GM23338 (cell line): ENCODE data around the gene SH3GL3. TPM values are rescaled to one million over a fixed set of nuclear protein-coding genes. Genes with fewer than 3 reads are reported as not detected.

ENCODE experiments used
- ATAC-seq: fragments of 200-7000 bp; cut with Tn5 transposase; 3 replicates; pipeline ENCODE4 v1.9.1; 2020
- DNase-seq: peaks from one replicate; pipeline ENCODE4 v3.0.0-alpha.2; 2015; ENCODE audit warnings: low spot score
- H2AFZ ChIP-seq: fragments of 200-600 bp; sonication (generic); 2 replicates; pipeline ENCODE4 v1.8.0; 2016; ENCODE audit warnings: antibody characterized with exemption, mild to moderate bottlenecking, moderate library complexity
- H3F3A ChIP-seq: fragments of 200-600 bp; sonication (generic); replicated peaks from 2 replicates; pipeline ENCODE4 v1.8.0; 2017; ENCODE audit warnings: antibody characterized with exemption, mixed run types, low read depth
- H3K27ac ChIP-seq: fragments of 200-600 bp; sonication (generic); 2 replicates; pipeline ENCODE4 v1.6.1; 2016; ENCODE audit warnings: low read depth
- H3K27me3 ChIP-seq: fragments of 200-600 bp; sonication (generic); 2 replicates; pipeline ENCODE4 v1.8.0; 2016; ENCODE audit warnings: mild to moderate bottlenecking, mixed run types, moderate library complexity; ENCODE audit not compliant: insufficient read depth
- H3K36me3 ChIP-seq: fragments of 200-600 bp; sonication (generic); 2 replicates; pipeline ENCODE4 v1.8.0; 2016; ENCODE audit warnings: mild to moderate bottlenecking; ENCODE audit not compliant: insufficient read depth
- H3K4me1 ChIP-seq: fragments of 200-600 bp; sonication (generic); 2 replicates; pipeline ENCODE4 v1.8.0; 2016; ENCODE audit warnings: mild to moderate bottlenecking, moderate library complexity; ENCODE audit not compliant: insufficient read depth
- H3K4me2 ChIP-seq: fragments of 200-600 bp; sonication (generic); 2 replicates; pipeline ENCODE4 v1.7.1; 2017; ENCODE audit warnings: mixed run types
- H3K4me3 ChIP-seq: fragments of 200-600 bp; sonication (generic); 2 replicates; pipeline ENCODE4 v1.6.1; 2016; ENCODE audit warnings: mixed run types
- H3K79me2 ChIP-seq: fragments of 200-600 bp; sonication (generic); replicated peaks from 2 replicates; pipeline ENCODE4 v1.8.0; 2017; ENCODE audit warnings: mild to moderate bottlenecking; ENCODE audit not compliant: insufficient read depth
- H3K9me2 ChIP-seq: fragments of 200-600 bp; sonication (generic); 2 replicates; pipeline ENCODE4 v1.8.0; 2017; ENCODE audit not compliant: insufficient read depth
- H4K20me1 ChIP-seq: fragments of 200-600 bp; sonication (generic); replicated peaks from 2 replicates; pipeline ENCODE4 v1.8.0; 2017; ENCODE audit warnings: mild to moderate bottlenecking; ENCODE audit not compliant: insufficient read depth
- H3K27ac Mint-ChIP-seq: 2 replicates; pipeline ENCODE4 v1.8.0; 2020; ENCODE audit warnings: inconsistent platforms, mild to moderate bottlenecking, moderate library complexity, mixed read lengths
- H3K27me3 Mint-ChIP-seq: 3 replicates; pipeline ENCODE4 v1.8.0; 2022; ENCODE audit warnings: low read depth, mild to moderate bottlenecking, moderate library complexity, mixed read lengths, inconsistent platforms; ENCODE audit not compliant: insufficient read depth, poor library complexity
- H3K36me3 Mint-ChIP-seq: 3 replicates; pipeline ENCODE4 v1.8.0; 2021; ENCODE audit warnings: low read depth, mild to moderate bottlenecking, inconsistent platforms, moderate library complexity, mixed read lengths
- H3K4me1 Mint-ChIP-seq: 3 replicates; pipeline ENCODE4 v1.8.0; 2020; ENCODE audit warnings: mild to moderate bottlenecking, inconsistent platforms, mixed read lengths
- H3K4me3 Mint-ChIP-seq: 3 replicates; pipeline ENCODE4 v1.8.0; 2021; ENCODE audit warnings: moderate library complexity, mild to moderate bottlenecking, inconsistent platforms, mixed read lengths
- H3K9me3 Mint-ChIP-seq: 3 replicates; pipeline ENCODE4 v1.8.0; 2020; ENCODE audit warnings: moderate library complexity, mild to moderate bottlenecking, inconsistent platforms, mixed read lengths
- CREB1 ChIP-seq: fragments of 250-450 bp; sonication (Bioruptor Pico); IDR thresholded peaks from 2 replicates; pipeline ENCODE4 v1.5.0; 2020; ENCODE audit warnings: low read depth, mild to moderate bottlenecking, moderate library complexity
- EZH2 ChIP-seq: fragments of 200-600 bp; sonication (generic); IDR thresholded peaks from one replicate; pipeline ENCODE4 v1.8.0; 2017; ENCODE audit warnings: antibody characterized with exemption, mild to moderate bottlenecking, low read depth; ENCODE audit not compliant: unreplicated experiment
- EZH2phosphoT487 ChIP-seq: fragments of 200-600 bp; sonication (generic); IDR thresholded peaks from one replicate; pipeline ENCODE4 v1.8.1; 2018; ENCODE audit warnings: antibody characterized with exemption; ENCODE audit not compliant: unreplicated experiment
- JUNB ChIP-seq: IDR thresholded peaks from one replicate; pipeline ENCODE4 v1.6.1; 2016; ENCODE audit warnings: antibody characterized with exemption; ENCODE audit not compliant: unreplicated experiment
- NANOG ChIP-seq: IDR thresholded peaks from 2 replicates; pipeline ENCODE4 v1.6.1; 2016; ENCODE audit warnings: antibody characterized with exemption, borderline replicate concordance
- POLR2AphosphoS5 ChIP-seq: IDR thresholded peaks from 2 replicates; pipeline ENCODE4 v1.6.1; 2016; ENCODE audit warnings: antibody characterized with exemption, low read depth
- STAT1 ChIP-seq: IDR thresholded peaks from one replicate; pipeline ENCODE4 v1.6.1; 2016; ENCODE audit warnings: antibody characterized with exemption; ENCODE audit not compliant: unreplicated experiment
- ZNF114 ChIP-seq: fragments of 250-450 bp; sonication (Bioruptor Pico); IDR thresholded peaks from 2 replicates; pipeline ENCODE4 v1.5.0; 2020; ENCODE audit warnings: mild to moderate bottlenecking, moderate library complexity
- ZNF331 ChIP-seq: fragments of 250-450 bp; sonication (Bioruptor Pico); IDR thresholded peaks from 2 replicates; pipeline ENCODE4 v1.5.0; 2020; ENCODE audit warnings: low read depth, mild to moderate bottlenecking, moderate library complexity
- polyA plus RNA-seq: library from polyadenylated mRNA; unstranded; fragments of >200 nt; fragmentation: Nextera tagmentation; extraction: Ambion mirVana; gene quantifications from 2 replicates; pipeline ENCODE4 v1.2.1, GENCODE V29; 2016
- total RNA-seq: library from RNA; depleted of rRNA; stranded (reverse); fragments of >200 nt; shearing (Covaris generic); gene quantifications from 2 replicates; pipeline ENCODE4 v1.2.3, GENCODE V29; 2014
- TF ChIP-seq, protein P1 (sequence below): IDR thresholded peaks from 2 replicates; pipeline ENCODE4 v1.6.1; 2016; ENCODE audit warnings: antibody characterized with exemption
- TF ChIP-seq, protein P2 (sequence below), 2 experiments: fragments of 200-600 bp in 1 of 2; sonication (generic) in 1 of 2; conservative IDR thresholded peaks; 2 replicates each; pipeline versions ENCODE4 v1.5.1 to v1.6.1; 2016 to 2017; ENCODE audit warnings: antibody characterized with exemption in 2 of 2, low read depth in 2 of 2, mild to moderate bottlenecking in 2 of 2, moderate library complexity in 1 of 2
- TF ChIP-seq, protein P3 (sequence below): fragments of 250-450 bp; sonication (Bioruptor Pico); IDR thresholded peaks from 2 replicates; pipeline ENCODE4 v1.5.0; 2020; ENCODE audit warnings: mild to moderate bottlenecking, moderate library complexity
- TF ChIP-seq, protein P4 (sequence below): IDR thresholded peaks from one replicate; pipeline ENCODE4 v1.6.1; 2018; ENCODE audit warnings: antibody characterized with exemption; ENCODE audit not compliant: unreplicated experiment

Gene SH3GL3
- total and polyA plus RNA-seq, 2 experiments from 2014 or later = 15.9 to 21.1 TPM

DNA sequence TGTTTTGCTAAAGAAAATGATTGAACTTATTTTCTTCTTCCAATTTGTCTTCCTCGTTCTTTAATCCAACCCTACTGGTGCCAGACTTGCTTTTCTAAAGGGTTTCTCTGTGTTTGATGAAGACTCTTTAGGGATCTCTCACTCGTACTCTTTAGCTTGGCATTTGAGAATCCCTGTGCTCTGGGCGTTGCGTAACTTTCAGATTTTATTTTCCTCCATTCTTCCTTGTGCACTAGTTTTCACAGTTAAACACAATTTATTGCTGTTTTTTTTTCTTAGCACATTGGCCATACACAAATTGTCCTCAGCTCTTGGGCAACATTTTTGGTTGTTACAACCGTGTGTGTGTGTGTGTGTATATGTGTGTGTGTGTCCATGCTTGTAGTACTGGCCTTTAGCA lies 111.0 kb downstream of the SH3GL3 start:
- peaks cover 15% of the 10 kb centered on the region; the same call in 2 of the 3 replicates for H3K4me1 Mint-ChIP-seq
- no peaks in the 10 kb centered on the region for H3K79me2 ChIP-seq
- TF ChIP-seq EZH2phosphoT487 = no peak
- TF ChIP-seq, protein P1, sequence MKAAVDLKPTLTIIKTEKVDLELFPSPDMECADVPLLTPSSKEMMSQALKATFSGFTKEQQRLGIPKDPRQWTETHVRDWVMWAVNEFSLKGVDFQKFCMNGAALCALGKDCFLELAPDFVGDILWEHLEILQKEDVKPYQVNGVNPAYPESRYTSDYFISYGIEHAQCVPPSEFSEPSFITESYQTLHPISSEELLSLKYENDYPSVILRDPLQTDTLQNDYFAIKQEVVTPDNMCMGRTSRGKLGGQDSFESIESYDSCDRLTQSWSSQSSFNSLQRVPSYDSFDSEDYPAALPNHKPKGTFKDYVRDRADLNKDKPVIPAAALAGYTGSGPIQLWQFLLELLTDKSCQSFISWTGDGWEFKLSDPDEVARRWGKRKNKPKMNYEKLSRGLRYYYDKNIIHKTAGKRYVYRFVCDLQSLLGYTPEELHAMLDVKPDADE = no peak
- TF ChIP-seq, protein P2, sequence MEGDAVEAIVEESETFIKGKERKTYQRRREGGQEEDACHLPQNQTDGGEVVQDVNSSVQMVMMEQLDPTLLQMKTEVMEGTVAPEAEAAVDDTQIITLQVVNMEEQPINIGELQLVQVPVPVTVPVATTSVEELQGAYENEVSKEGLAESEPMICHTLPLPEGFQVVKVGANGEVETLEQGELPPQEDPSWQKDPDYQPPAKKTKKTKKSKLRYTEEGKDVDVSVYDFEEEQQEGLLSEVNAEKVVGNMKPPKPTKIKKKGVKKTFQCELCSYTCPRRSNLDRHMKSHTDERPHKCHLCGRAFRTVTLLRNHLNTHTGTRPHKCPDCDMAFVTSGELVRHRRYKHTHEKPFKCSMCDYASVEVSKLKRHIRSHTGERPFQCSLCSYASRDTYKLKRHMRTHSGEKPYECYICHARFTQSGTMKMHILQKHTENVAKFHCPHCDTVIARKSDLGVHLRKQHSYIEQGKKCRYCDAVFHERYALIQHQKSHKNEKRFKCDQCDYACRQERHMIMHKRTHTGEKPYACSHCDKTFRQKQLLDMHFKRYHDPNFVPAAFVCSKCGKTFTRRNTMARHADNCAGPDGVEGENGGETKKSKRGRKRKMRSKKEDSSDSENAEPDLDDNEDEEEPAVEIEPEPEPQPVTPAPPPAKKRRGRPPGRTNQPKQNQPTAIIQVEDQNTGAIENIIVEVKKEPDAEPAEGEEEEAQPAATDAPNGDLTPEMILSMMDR (conservative IDR thresholded peaks at IDR 0.05; ENCODE audit: low read depth in 2 of 2) = no peak
- no peak for TF ChIP-seq STAT1
- TF ChIP-seq, protein P3, sequence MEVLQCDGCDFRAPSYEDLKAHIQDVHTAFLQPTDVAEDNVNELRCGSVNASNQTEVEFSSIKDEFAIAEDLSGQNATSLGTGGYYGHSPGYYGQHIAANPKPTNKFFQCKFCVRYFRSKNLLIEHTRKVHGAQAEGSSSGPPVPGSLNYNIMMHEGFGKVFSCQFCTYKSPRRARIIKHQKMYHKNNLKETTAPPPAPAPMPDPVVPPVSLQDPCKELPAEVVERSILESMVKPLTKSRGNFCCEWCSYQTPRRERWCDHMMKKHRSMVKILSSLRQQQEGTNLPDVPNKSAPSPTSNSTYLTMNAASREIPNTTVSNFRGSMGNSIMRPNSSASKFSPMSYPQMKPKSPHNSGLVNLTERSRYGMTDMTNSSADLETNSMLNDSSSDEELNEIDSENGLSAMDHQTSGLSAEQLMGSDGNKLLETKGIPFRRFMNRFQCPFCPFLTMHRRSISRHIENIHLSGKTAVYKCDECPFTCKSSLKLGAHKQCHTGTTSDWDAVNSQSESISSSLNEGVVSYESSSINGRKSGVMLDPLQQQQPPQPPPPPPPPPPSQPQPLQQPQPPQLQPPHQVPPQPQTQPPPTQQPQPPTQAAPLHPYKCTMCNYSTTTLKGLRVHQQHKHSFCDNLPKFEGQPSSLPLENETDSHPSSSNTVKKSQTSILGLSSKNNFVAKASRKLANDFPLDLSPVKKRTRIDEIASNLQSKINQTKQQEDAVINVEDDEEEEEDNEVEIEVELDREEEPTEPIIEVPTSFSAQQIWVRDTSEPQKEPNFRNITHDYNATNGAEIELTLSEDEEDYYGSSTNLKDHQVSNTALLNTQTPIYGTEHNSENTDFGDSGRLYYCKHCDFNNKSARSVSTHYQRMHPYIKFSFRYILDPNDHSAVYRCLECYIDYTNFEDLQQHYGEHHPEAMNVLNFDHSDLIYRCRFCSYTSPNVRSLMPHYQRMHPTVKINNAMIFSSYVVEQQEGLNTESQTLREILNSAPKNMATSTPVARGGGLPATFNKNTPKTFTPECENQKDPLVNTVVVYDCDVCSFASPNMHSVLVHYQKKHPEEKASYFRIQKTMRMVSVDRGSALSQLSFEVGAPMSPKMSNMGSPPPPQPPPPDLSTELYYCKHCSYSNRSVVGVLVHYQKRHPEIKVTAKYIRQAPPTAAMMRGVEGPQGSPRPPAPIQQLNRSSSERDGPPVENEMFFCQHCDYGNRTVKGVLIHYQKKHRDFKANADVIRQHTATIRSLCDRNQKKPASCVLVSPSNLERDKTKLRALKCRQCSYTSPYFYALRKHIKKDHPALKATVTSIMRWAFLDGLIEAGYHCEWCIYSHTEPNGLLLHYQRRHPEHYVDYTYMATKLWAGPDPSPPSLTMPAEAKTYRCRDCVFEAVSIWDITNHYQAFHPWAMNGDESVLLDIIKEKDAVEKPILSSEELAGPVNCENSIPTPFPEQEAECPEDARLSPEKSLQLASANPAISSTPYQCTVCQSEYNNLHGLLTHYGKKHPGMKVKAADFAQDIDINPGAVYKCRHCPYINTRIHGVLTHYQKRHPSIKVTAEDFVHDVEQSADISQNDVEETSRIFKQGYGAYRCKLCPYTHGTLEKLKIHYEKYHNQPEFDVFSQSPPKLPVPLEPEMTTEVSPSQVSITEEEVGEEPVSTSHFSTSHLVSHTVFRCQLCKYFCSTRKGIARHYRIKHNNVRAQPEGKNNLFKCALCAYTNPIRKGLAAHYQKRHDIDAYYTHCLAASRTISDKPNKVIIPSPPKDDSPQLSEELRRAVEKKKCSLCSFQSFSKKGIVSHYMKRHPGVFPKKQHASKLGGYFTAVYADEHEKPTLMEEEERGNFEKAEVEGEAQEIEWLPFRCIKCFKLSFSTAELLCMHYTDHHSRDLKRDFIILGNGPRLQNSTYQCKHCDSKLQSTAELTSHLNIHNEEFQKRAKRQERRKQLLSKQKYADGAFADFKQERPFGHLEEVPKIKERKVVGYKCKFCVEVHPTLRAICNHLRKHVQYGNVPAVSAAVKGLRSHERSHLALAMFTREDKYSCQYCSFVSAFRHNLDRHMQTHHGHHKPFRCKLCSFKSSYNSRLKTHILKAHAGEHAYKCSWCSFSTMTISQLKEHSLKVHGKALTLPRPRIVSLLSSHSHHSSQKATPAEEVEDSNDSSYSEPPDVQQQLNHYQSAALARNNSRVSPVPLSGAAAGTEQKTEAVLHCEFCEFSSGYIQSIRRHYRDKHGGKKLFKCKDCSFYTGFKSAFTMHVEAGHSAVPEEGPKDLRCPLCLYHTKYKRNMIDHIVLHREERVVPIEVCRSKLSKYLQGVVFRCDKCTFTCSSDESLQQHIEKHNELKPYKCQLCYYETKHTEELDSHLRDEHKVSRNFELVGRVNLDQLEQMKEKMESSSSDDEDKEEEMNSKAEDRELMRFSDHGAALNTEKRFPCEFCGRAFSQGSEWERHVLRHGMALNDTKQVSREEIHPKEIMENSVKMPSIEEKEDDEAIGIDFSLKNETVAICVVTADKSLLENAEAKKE (CRISPR knock-in tag) = no peak
- TF ChIP-seq, protein P4, sequence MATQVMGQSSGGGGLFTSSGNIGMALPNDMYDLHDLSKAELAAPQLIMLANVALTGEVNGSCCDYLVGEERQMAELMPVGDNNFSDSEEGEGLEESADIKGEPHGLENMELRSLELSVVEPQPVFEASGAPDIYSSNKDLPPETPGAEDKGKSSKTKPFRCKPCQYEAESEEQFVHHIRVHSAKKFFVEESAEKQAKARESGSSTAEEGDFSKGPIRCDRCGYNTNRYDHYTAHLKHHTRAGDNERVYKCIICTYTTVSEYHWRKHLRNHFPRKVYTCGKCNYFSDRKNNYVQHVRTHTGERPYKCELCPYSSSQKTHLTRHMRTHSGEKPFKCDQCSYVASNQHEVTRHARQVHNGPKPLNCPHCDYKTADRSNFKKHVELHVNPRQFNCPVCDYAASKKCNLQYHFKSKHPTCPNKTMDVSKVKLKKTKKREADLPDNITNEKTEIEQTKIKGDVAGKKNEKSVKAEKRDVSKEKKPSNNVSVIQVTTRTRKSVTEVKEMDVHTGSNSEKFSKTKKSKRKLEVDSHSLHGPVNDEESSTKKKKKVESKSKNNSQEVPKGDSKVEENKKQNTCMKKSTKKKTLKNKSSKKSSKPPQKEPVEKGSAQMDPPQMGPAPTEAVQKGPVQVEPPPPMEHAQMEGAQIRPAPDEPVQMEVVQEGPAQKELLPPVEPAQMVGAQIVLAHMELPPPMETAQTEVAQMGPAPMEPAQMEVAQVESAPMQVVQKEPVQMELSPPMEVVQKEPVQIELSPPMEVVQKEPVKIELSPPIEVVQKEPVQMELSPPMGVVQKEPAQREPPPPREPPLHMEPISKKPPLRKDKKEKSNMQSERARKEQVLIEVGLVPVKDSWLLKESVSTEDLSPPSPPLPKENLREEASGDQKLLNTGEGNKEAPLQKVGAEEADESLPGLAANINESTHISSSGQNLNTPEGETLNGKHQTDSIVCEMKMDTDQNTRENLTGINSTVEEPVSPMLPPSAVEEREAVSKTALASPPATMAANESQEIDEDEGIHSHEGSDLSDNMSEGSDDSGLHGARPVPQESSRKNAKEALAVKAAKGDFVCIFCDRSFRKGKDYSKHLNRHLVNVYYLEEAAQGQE = no peak
- TF ChIP-seq CREB1 (CRISPR knock-in tag) = no peak
- TF ChIP-seq JUNB = no peak
- no peak for TF ChIP-seq EZH2
- TF ChIP-seq NANOG = no peak
- no peak for TF ChIP-seq POLR2AphosphoS5
- no peak for TF ChIP-seq ZNF331 (CRISPR knock-in tag)
- TF ChIP-seq ZNF114 = no peak
- no peaks in the 10 kb centered on the region for H3K4me1 ChIP-seq
- H3K9me2 ChIP-seq = no peaks in the 10 kb centered on the region
- no peaks in the 10 kb centered on the region for H3F3A ChIP-seq
- peaks cover 4% of the 10 kb centered on the region for H3K27me3 Mint-ChIP-seq
- no peak overlapping the region for H3K27ac Mint-ChIP-seq
- H3K4me2 ChIP-seq = no peak overlapping the region
- DNase-seq (no peak), ATAC-seq (no peak)
- H3K4me3 Mint-ChIP-seq = no peak overlapping the region
- H3K4me3 ChIP-seq = no peak overlapping the region
- no peak overlapping the region for H3K27ac ChIP-seq
- H3K36me3 ChIP-seq = no peaks in the 10 kb centered on the region
- no peak overlapping the region for H2AFZ ChIP-seq
- H3K27me3 ChIP-seq = no peaks in the 10 kb centered on the region
- no peaks in the 10 kb centered on the region; the same call in 2 of the 3 replicates for H3K9me3 Mint-ChIP-seq
- H3K36me3 Mint-ChIP-seq = no peaks in the 10 kb centered on the region
- no peaks in the 10 kb centered on the region for H4K20me1 ChIP-seq
